Measurements from ENCODE around the gene HUNK. TPM values are rescaled to one million over a fixed set of nuclear protein-coding genes. Genes with fewer than 3 reads are reported as not detected.

The HUNK gene
- polyA plus RNA-seq, 3 donors: 0.42 to 1.3 (median 1.3) TPM

DNA sequence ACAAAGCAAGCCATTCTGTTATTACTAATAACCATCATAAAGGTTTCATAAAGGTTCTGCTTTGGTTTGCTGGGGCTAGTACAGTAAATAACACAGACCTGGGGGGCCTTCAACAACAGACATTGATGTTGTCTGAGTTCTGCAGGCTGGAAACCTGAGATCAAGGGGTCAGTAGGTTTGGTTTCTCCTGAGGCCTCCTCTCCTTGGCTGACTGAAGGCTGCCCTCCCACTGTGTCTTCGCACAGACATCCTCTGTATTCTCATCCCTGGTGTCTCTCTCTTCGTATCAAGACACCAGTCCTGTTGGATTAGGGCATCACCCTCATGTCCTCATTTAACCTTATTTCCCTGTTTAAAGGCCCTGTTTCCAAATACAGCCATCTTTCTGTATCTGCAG, 37.3 kb downstream of the HUNK start:
- no peak overlapping the region for H3K27ac ChIP-seq (ENCODE audit: low read depth, low read length)
- 86 to 94% (median 93%) methylated on average over 2 of the region's 2 CpGs for WGBS, 3 donors

GRCh38 chr21:31911138-31911907, 38.5 kb downstream of the HUNK start:
- no peak overlapping the region for H3K27ac ChIP-seq (ENCODE audit: low read depth, low read length)
- WGBS, 3 donors: 81 to 93% (median 83%) methylated on average over 17 of the region's 17 CpGs

GRCh38 chr21:31912501-31912900, 39.7 kb downstream of the HUNK start:
- WGBS, 3 donors: 78 to 94% (median 88%) methylated on average over 9 of the region's 9 CpGs
- no peak overlapping the region for H3K27ac ChIP-seq (ENCODE audit: low read depth, low read length)

DNA sequence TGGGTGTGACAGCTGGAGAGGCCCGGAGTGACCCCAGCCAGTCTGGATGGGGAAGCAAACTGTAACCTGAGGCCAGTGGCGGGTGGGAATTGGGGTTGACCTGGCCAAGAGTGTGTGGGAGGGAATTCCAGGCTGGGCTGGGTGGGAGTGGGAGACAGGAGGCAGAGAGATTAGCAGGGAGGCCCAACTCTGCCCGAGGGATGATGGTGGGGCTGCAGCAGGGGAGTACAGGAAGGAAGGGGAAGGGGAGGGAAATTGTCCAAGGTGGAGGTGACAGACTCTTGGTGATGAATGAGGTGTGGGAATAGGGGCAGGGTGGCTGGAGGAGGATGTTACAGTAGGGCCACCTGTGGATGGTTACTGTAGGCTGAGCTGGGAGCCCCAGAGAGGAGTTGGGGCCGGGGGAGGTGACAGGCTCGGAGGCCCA, 40.4 kb downstream of the HUNK start:
- whole genome bisulfite sequencing, 3 donors: 66 to 87% (median 70%) methylated on average over 5 of the region's 5 CpGs
- no peak overlapping the region for H3K27ac ChIP-seq (ENCODE audit: low read depth, low read length)

- WGBS, 3 donors: 42 to 81% (median 67%) methylated on average over 4 of the region's 4 CpGs
- no peak overlapping the region for H3K27ac ChIP-seq (ENCODE audit: low read depth, low read length)
Observed at GRCh38 chr21:31914472-31914871, 41.7 kb downstream of the HUNK start.

DNA sequence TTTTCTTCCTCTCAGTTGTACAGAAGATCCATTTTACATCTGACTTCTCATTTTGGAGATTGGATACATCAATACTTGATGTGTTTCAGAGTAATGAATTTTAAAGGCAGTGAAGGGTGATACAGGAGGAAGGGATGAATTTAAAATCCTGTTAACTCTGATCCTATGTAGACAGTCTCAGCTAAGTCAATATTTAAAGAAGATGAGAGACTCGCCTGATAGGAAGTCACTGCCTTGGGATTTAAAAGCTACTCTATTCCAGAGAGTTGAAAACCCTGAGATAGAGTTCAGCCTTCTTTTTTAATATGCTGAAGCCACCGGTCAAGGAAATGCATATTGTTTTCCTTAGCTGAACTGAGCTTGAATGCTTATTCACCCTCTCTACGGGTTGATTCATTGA, 42.7 kb downstream of the HUNK start:
- H3K27ac ChIP-seq (ENCODE audit: low read depth, low read length): no peak overlapping the region
- WGBS, 3 donors: 68 to 80% (median 80%) methylated on average over 3 of the region's 3 CpGs

DNA sequence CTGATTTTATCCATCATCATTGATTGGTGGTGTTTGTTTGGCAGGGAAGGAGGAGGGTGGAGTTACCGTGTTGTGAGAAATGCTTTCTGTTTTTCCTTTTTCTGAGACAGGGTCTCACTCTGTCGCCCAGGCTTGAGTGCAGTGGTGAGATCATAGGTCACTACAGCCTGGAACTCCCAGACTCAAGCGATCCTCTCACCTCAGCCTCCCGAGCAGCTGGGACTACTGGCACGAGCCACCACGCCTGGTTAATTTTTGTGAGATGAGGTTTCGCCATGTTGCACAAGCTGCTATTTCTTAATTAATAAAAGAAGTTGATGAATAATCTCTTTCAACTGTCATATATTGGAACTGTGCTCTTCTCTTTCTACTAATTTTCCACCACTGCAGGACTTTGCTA, 44.3 kb downstream of the HUNK start:
- no peak overlapping the region for H3K27ac ChIP-seq (ENCODE audit: low read depth, low read length)
- 78 to 82% (median 81%) methylated on average over 7 of the region's 7 CpGs for WGBS, 3 donors

- 88 to 98% (median 92%) methylated on average over 3 of the region's 3 CpGs for WGBS, 3 donors
- no peak overlapping the region for H3K27ac ChIP-seq (ENCODE audit: low read depth, low read length)
Observed at GRCh38 chr21:31918250-31918775, 45.5 kb downstream of the HUNK start.

DNA sequence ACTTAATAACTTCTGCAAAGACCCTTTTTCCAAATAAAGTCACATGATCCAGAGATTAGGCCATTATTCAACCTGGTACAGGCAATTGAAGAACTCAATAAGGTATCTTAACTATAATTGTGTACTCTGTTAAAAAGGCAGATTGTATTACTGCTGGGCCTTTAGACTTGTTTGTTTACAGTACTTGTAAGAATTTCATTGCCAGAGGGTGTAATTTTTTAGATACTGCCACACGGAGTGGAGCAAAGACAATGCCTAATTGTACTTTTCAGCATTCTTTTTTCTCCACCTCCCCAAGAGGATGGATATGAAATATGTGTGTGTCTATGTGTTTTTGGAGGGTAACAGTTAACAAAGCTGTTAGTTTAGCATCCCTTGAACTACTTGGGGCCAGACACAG, 47.5 kb downstream of the HUNK start:
- 43 to 72% (median 61%) methylated on average over 1 of the region's 1 CpG for WGBS, 3 donors
- H3K27ac ChIP-seq (ENCODE audit: low read depth, low read length): no peak overlapping the region

GRCh38 chr21:31921079-31921478, 48.3 kb downstream of the HUNK start:
- 94 to 97% (median 96%) methylated on average over 5 to 6 of the region's 6 CpGs for WGBS, 3 donors
- no peak overlapping the region for H3K27ac ChIP-seq (ENCODE audit: low read depth, low read length)

DNA sequence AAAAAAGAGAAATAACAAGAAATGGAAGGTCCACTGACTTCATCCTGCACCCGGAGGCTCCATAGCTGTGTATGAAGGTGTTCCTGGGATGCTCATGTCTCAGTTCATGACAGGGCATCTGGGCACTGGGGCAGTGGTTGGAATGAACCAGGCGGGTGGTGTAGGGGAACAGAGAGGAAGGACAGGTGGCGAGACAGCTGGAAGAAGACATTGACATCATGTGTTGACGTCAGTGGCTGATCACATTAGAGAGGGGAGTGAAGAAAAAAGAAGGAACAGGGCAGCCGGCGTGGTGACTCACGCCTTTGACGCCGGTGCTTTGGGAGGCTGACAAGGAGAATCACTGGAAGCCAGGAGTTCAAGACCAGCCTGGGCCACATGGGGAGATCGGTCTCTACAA, 50.1 kb downstream of the HUNK start:
- 93 to 98% (median 95%) methylated on average over 10 of the region's 10 CpGs for WGBS, 3 donors
- no peak overlapping the region for H3K27ac ChIP-seq (ENCODE audit: low read depth, low read length)

DNA sequence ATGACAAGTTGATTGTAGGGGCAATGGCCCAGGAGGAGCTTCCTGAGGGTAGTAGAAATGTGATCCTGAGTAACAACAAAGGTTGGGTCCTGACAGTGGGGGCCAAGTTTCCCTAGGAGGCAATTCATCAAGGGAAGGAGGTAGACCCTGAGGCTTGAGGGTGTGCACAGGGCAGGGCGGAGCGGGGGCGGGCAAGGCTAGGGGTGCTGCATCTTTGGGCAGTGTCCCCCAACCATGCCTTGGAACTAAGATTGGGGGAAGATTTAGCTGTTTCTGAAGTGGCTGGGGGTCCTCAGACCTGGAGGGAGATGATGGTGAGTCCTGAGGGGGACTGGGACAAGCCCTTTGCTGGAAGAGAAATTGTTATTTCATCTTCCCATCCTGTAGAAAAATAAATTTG, 50.9 kb downstream of the HUNK start:
- 98 to 100% (median 98%) methylated on average over 3 of the region's 3 CpGs for WGBS, 3 donors
- H3K27ac ChIP-seq (ENCODE audit: low read depth, low read length): no peak overlapping the region

- 93 to 95% (median 93%) methylated on average over 13 of the region's 13 CpGs for WGBS, 3 donors
Observed at GRCh38 chr21:31924548-31924947, 51.7 kb downstream of the HUNK start.

GRCh38 chr21:31926498-31926897, 53.7 kb downstream of the HUNK start:
- 93 to 97% (median 94%) methylated on average over 3 of the region's 3 CpGs for WGBS, 3 donors
- H3K27ac ChIP-seq (ENCODE audit: low read depth, low read length): no peak overlapping the region

More at GRCh38 chr21:31924548-31924947, 51.7 kb downstream of the HUNK start:
- no peak overlapping the region for H3K27ac ChIP-seq (ENCODE audit: low read depth, low read length)

GRCh38 chr21:31927689-31928353, 55.0 kb downstream of the HUNK start:
- 66 to 86% (median 71%) methylated on average over 13 of the region's 13 CpGs for WGBS, 3 donors
- no peak overlapping the region for H3K27ac ChIP-seq (ENCODE audit: low read depth, low read length)

GRCh38 chr21:31928656-31929055, 55.8 kb downstream of the HUNK start:
- H3K27ac ChIP-seq (ENCODE audit: low read depth, low read length): no peak overlapping the region
- 86 to 97% (median 92%) methylated on average over 4 of the region's 4 CpGs for WGBS, 3 donors

- no peak overlapping the region for H3K27ac ChIP-seq (ENCODE audit: low read depth, low read length)
- WGBS, 3 donors: 46 to 62% (median 58%) methylated on average over 7 of the region's 7 CpGs
Observed at GRCh38 chr21:31929548-31929947, 56.7 kb downstream of the HUNK start.

GRCh38 chr21:31930001-31930400, 57.2 kb downstream of the HUNK start:
- WGBS, 3 donors: 90 to 95% (median 92%) methylated on average over 7 of the region's 7 CpGs
- H3K27ac ChIP-seq (ENCODE audit: low read depth, low read length): no peak overlapping the region

DNA sequence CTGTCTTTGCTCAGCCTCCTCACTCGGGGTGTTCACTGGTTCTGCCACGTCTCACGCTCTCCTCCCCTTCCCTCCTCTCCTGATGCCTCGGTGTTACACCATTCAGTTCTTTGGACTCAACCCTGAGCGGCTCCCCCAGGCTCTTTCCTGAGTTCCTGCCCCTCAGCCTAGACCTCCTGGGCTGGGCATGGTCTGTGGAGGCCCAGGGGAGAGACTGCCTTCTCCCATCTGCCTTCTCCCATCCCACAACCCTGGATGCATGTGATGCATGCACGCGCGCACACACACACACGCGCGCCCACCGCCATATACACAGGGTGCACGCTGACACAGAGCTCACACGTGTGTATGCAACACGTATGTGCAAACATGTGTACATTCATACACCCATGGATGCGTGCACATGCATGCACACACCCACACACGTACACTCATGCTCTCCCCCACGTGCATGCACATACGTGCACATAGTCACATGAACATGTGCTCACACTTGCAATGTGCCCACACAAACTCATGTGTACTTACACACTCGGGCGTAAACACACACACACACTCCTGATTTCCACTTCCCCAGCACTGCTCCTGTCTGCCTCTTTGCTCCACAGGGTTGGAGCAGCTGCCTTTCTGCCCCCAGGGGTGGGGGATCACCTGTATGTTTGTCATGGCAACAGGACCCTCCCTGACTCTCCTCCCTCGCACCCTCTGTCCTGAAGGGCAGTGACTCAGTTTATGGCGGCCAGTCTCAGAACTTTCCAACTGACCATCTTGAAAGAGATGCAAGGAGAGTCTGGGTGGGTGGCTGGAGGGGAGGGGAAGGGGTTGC, 59.0 kb downstream of the HUNK start:
- WGBS, 3 donors: 89 to 94% (median 92%) methylated on average over 23 of the region's 23 CpGs
- no peak overlapping the region for H3K27ac ChIP-seq (ENCODE audit: low read depth, low read length)
